CD4-positive, alpha-beta T cell (primary cell): ENCODE data around the gene NIM1K. TPM values are rescaled to one million over a fixed set of nuclear protein-coding genes. Genes with fewer than 3 reads are reported as not detected.

Source experiments
- ATAC-seq: fragments of 200-7000 bp; cut with Tn5 transposase; one replicate; pipeline ENCODE4 v1.10.0; 2022; ENCODE audit warnings: mild to moderate bottlenecking; ENCODE audit not compliant: poor library complexity
- CTCF ChIA-PET: fragments of 350-600 bp; sonication (Branson Sonifier 250); formaldehyde crosslinking; loops from one replicate; lab custom pipeline; 2021; ENCODE audit warnings: antibody characterized with exemption, inconsistent platforms; lab: Charles Lee
- POLR2A ChIA-PET: fragments of 350-600 bp; sonication (Branson Sonifier 250); formaldehyde crosslinking; loops from one replicate; lab custom pipeline; 2021; ENCODE audit warnings: antibody characterized with exemption, inconsistent platforms; lab: Charles Lee
- DNase-seq, 14 experiments: peaks; one replicate each; pipeline ENCODE4 v3.0.0-alpha.2; 2013 to 2020; ENCODE audit warnings: mixed read lengths in 2 of 14
- H3K27ac ChIP-seq, 2 donors: one replicate each; pipeline versions ENCODE4 v1.5.1 to v1.7.0; 2013; ENCODE audit warnings: low read length in 2 of 2, low read depth in 1 of 2, mild to moderate bottlenecking in 1 of 2
- H3K27me3 ChIP-seq, 2 experiments: 1 replicate in 1 of 2; 2 replicates in 1 of 2; pipeline versions ENCODE4 v1.6.1 to v1.7.0; 2013; ENCODE audit warnings: low read length in 2 of 2, control low read depth in 1 of 2, mild to moderate bottlenecking in 1 of 2, moderate library complexity in 1 of 2; ENCODE audit not compliant: insufficient read depth in 2 of 2, control insufficient read depth in 1 of 2
- H3K36me3 ChIP-seq: one replicate; pipeline ENCODE4 v1.6.1; 2013; ENCODE audit warnings: low read length, control low read depth; ENCODE audit not compliant: insufficient read depth
- H3K4me1 ChIP-seq: one replicate; pipeline ENCODE4 v1.6.1; 2013; ENCODE audit warnings: low read length, control low read depth; ENCODE audit not compliant: insufficient read depth
- H3K4me3 ChIP-seq: one replicate; pipeline ENCODE4 v1.5.1; 2013; ENCODE audit warnings: mild to moderate bottlenecking, low read length, moderate library complexity
- H3K9me3 ChIP-seq, 2 experiments: 1 replicate in 1 of 2; 2 replicates in 1 of 2; pipeline versions ENCODE4 v1.6.1 to v1.7.0; 2013; ENCODE audit warnings: low read length in 2 of 2, mild to moderate bottlenecking in 2 of 2, control low read depth in 1 of 2, moderate library complexity in 1 of 2; ENCODE audit not compliant: control insufficient read depth in 1 of 2, insufficient read depth in 1 of 2
- H3K27ac Mint-ChIP-seq: one replicate; pipeline ENCODE4 v1.8.0; 2020; ENCODE audit warnings: mixed read lengths
- H3K27me3 Mint-ChIP-seq: one replicate; pipeline ENCODE4 v1.8.0; 2021; ENCODE audit warnings: mixed read lengths
- H3K36me3 Mint-ChIP-seq: one replicate; pipeline ENCODE4 v1.8.0; 2021; ENCODE audit warnings: low read depth, mixed read lengths
- H3K4me1 Mint-ChIP-seq: one replicate; pipeline ENCODE4 v1.8.0; 2021; ENCODE audit warnings: low read depth, mixed read lengths
- H3K4me3 Mint-ChIP-seq: one replicate; pipeline ENCODE4 v1.8.0; 2020; ENCODE audit warnings: mild to moderate bottlenecking, mixed read lengths
- H3K9me3 Mint-ChIP-seq: one replicate; pipeline ENCODE4 v1.8.0; 2020; ENCODE audit warnings: mixed read lengths
- intact Hi-C, 2 experiments: fragments of 100-400 bp; cut with DNase I in 1 of 2; cut with micrococcal nuclease in 1 of 2; formaldehyde crosslinking; loops; one replicate each; pipeline versions ENCODE4 v1.15.1 to v1.9.0; 2023 to 2025; cut with DNase I, micrococcal nuclease
- total RNA-seq, 174 experiments: library from RNA in 2 of 174; stranded (reverse) in 2 of 174; gene quantifications; one replicate each; pipeline ENCODE4 v1.2.3 and lab custom pipeline; 2021 to 2026
- TF ChIP-seq, protein P1 (sequence below): fragments of 200-600 bp; IDR thresholded peaks from one replicate; pipeline ENCODE4 v1.8.0; 2022; ENCODE audit warnings: antibody characterized with exemption, mild to moderate bottlenecking

NIM1K gene
- total RNA-seq, 2 experiments from 2014 or later, result 0.08 to 0.44 TPM

DNA sequence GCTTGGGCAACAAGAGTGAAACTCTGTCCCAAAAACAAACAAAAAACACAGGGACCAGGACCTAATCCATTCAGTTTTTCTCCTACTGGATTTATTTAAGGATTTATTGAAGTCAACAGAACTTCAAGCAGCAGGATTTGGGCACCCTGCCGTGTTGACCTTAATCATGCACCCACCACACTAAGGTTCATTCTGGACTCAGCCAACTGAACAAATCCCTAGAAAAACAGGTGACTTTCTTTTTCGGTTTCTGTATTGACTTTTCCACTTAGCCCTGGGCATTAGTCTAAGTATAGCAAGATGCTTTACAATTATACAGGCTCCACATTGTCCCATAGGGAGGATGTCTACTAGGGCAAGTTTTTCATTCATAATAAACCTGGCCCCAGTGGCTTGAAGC lies 41.3 kb upstream of the NIM1K start:
- Mint-ChIP-seq H3K27me3 (no peaks in the 10 kb centered on the region), H3K4me3 (no peak overlapping the region), H3K36me3 (peaks cover 74% of the 10 kb centered on the region), H3K9me3 (no peaks in the 10 kb centered on the region), H3K27ac (no peak overlapping the region), H3K4me1 (peaks cover 24% of the 10 kb centered on the region)
- no peak overlapping the region for H3K27ac ChIP-seq
- POLR2A ChIA-PET, result no interaction called here
- ATAC-seq (no peak), DNase-seq (no peak)
- H3K4me3 ChIP-seq, result no peak overlapping the region
- CTCF ChIA-PET, result no interaction called here
- H3K9me3 ChIP-seq, result no peaks in the 10 kb centered on the region
- TF ChIP-seq, protein P1, sequence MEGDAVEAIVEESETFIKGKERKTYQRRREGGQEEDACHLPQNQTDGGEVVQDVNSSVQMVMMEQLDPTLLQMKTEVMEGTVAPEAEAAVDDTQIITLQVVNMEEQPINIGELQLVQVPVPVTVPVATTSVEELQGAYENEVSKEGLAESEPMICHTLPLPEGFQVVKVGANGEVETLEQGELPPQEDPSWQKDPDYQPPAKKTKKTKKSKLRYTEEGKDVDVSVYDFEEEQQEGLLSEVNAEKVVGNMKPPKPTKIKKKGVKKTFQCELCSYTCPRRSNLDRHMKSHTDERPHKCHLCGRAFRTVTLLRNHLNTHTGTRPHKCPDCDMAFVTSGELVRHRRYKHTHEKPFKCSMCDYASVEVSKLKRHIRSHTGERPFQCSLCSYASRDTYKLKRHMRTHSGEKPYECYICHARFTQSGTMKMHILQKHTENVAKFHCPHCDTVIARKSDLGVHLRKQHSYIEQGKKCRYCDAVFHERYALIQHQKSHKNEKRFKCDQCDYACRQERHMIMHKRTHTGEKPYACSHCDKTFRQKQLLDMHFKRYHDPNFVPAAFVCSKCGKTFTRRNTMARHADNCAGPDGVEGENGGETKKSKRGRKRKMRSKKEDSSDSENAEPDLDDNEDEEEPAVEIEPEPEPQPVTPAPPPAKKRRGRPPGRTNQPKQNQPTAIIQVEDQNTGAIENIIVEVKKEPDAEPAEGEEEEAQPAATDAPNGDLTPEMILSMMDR, result no peak
- intact Hi-C loops, result no loop called here
- H3K36me3 ChIP-seq, result peaks cover 29% of the 10 kb centered on the region
- H3K27me3 ChIP-seq, result no peaks in the 10 kb centered on the region
- H3K4me1 ChIP-seq, result no peaks in the 10 kb centered on the region

DNA sequence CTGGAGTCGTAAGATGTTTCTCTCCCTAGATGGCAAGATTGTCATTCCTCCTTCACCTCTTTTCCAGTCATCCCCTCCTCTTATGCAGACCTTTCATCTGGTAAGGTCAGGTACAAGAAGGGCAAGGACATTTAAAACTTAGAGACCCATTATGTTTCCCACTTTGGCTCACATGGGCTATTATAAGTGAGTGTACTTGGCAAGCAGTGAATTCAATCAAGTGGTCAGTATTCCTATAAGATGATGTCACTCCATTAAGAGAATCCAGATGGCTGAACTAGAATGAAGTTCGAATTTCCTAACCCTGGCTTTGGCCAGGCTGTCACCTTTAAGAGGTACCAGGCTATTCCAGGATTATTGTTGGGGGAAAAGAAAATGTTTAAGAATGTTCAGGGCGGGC lies 39.1 kb upstream of the NIM1K start:
- no peaks in the 10 kb centered on the region for H3K9me3 ChIP-seq
- H3K4me3 ChIP-seq, result no peak overlapping the region
- ChIA-PET POLR2A (no interaction called here), CTCF (no interaction called here)
- intact Hi-C loops, result no loop called here
- H3K27me3 ChIP-seq, result no peaks in the 10 kb centered on the region
- no peak overlapping the region for H3K4me3 Mint-ChIP-seq
- no peak overlapping the region for H3K27ac Mint-ChIP-seq
- peaks cover 38% of the 10 kb centered on the region for H3K4me1 Mint-ChIP-seq
- no peaks in the 10 kb centered on the region for H3K9me3 Mint-ChIP-seq
- no peaks in the 10 kb centered on the region for H3K27me3 Mint-ChIP-seq
- H3K4me1 ChIP-seq, result no peaks in the 10 kb centered on the region
- H3K36me3 ChIP-seq, result peaks cover 26% of the 10 kb centered on the region
- ATAC-seq (no peak), DNase-seq (no peak)
- no peak overlapping the region for H3K27ac ChIP-seq
- peaks cover 82% of the 10 kb centered on the region for H3K36me3 Mint-ChIP-seq
- TF ChIP-seq, protein P1, result no peak

DNA sequence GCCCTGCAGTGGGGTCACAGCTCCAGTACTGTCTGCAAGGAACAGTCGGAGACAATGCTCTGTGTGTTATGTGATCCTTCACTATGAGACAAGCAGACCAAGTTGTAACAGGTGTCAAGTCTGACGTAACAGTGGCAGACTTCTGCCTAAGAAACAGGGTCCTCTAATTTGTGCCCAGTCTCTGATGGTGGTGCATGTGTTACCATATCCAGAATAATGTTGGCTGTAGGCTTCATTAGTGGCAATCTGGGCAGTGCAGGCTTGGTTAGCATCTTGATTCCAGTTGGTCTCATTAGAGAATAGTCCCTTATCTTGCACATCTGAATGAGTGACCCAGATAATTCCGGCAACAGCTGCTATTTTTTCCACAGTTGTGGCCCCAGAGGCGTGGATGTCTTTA lies 37.6 kb upstream of the NIM1K start:
- peaks cover 35% of the 10 kb centered on the region for H3K4me1 Mint-ChIP-seq
- no peak overlapping the region for H3K4me3 Mint-ChIP-seq
- H3K36me3 Mint-ChIP-seq, result peaks cover 86% of the 10 kb centered on the region
- no peak for ATAC-seq
- H3K27me3 ChIP-seq, result no peaks in the 10 kb centered on the region
- no peaks in the 10 kb centered on the region for H3K9me3 Mint-ChIP-seq
- intact Hi-C loops, result no loop called here
- no peak for DNase-seq
- no peak overlapping the region for H3K27ac ChIP-seq
- H3K36me3 ChIP-seq, result peaks cover 26% of the 10 kb centered on the region
- H3K4me1 ChIP-seq, result no peaks in the 10 kb centered on the region
- TF ChIP-seq, protein P1, result no peak
- no peak overlapping the region for H3K4me3 ChIP-seq
- H3K27me3 Mint-ChIP-seq, result no peaks in the 10 kb centered on the region
- no peaks in the 10 kb centered on the region for H3K9me3 ChIP-seq
- ChIA-PET CTCF (no interaction called here), POLR2A (no interaction called here)
- H3K27ac Mint-ChIP-seq, result no peak overlapping the region
